GM06990 (cell line): ENCODE measurements around the gene DRD4.

Experiments
- DNase-seq: peaks from one replicate; pipeline ENCODE4 v3.0.0-alpha.2; 2011; ENCODE audit not compliant: insufficient read length; ENCODE audit errors: extremely low read depth
- H3K27me3 ChIP-seq: replicated peaks from 2 replicates; pipeline ENCODE4 v1.6.0; 2011; ENCODE audit warnings: low read length; ENCODE audit not compliant: control insufficient read depth, insufficient read depth
- H3K36me3 ChIP-seq: 2 replicates; pipeline ENCODE4 v1.5.1; 2011; ENCODE audit warnings: low read length; ENCODE audit not compliant: control insufficient read depth, insufficient read depth
- H3K4me3 ChIP-seq: replicated peaks from 2 replicates; pipeline ENCODE4 v1.5.1; 2011; ENCODE audit warnings: low read depth, mild to moderate bottlenecking, control low read depth, low read length
- TF ChIP-seq, protein P1 (sequence below): IDR thresholded peaks from 2 replicates; pipeline ENCODE4 v1.5.1; 2011; ENCODE audit warnings: low read length, control low read depth, mild to moderate bottlenecking, inconsistent platforms; ENCODE audit not compliant: insufficient read depth, poor library complexity, severe bottlenecking

The DRD4 gene

DNA sequence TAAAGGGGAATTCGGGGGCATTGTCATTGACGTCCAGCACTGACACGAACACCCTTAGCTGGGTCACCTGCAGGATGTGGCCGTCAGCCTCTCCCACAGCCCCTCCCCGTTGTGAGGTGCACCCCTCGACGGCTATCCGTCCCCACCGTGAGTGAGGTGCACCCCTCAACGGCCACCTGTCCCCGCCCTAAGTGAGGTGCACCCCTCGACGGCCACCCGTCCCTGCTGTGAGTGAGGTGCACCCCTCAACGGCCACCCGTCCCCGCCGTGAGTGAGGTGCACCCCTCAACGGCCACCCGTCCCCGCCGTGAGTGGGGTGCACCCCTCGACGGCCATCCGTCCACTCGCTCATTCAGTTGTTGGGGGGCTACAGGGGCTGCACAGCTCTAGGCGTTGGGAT is 15.2 kb upstream of the DRD4 start:
- no peaks in the 10 kb centered on the region for H3K27me3 ChIP-seq
- no peak for DNase-seq
- TF ChIP-seq, protein P1, sequence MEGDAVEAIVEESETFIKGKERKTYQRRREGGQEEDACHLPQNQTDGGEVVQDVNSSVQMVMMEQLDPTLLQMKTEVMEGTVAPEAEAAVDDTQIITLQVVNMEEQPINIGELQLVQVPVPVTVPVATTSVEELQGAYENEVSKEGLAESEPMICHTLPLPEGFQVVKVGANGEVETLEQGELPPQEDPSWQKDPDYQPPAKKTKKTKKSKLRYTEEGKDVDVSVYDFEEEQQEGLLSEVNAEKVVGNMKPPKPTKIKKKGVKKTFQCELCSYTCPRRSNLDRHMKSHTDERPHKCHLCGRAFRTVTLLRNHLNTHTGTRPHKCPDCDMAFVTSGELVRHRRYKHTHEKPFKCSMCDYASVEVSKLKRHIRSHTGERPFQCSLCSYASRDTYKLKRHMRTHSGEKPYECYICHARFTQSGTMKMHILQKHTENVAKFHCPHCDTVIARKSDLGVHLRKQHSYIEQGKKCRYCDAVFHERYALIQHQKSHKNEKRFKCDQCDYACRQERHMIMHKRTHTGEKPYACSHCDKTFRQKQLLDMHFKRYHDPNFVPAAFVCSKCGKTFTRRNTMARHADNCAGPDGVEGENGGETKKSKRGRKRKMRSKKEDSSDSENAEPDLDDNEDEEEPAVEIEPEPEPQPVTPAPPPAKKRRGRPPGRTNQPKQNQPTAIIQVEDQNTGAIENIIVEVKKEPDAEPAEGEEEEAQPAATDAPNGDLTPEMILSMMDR: no peak
- no peak overlapping the region for H3K4me3 ChIP-seq
- no peaks in the 10 kb centered on the region; the same call in 1 of the 2 replicates for H3K36me3 ChIP-seq

DNA sequence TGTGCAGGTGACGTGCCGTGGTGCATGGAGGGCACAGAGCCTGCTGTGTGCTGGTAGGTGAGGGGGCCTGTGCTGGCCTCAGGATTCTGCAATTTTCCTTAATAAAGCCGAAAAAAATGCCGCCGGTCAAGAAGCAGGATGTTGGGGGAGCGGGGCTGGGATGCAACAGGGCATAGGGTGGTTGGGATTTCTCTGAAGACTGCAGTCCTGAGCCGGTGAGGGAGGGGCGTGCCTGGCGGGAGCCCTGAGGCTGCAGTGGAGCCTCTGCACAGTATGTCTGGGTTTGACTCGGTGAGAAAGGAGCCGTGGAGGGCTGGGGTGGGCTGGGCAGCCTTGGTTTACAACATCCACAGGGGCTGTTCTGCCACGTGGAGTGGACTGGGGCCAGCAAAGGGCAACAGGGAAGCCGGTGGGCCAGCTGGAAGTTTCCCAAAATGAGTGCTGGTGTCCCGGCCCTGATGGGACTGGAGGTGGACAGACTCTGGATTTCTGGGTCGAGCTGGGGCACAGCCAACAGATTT is 13.7 kb upstream of the DRD4 start:
- no peaks in the 10 kb centered on the region for H3K36me3 ChIP-seq

DNA sequence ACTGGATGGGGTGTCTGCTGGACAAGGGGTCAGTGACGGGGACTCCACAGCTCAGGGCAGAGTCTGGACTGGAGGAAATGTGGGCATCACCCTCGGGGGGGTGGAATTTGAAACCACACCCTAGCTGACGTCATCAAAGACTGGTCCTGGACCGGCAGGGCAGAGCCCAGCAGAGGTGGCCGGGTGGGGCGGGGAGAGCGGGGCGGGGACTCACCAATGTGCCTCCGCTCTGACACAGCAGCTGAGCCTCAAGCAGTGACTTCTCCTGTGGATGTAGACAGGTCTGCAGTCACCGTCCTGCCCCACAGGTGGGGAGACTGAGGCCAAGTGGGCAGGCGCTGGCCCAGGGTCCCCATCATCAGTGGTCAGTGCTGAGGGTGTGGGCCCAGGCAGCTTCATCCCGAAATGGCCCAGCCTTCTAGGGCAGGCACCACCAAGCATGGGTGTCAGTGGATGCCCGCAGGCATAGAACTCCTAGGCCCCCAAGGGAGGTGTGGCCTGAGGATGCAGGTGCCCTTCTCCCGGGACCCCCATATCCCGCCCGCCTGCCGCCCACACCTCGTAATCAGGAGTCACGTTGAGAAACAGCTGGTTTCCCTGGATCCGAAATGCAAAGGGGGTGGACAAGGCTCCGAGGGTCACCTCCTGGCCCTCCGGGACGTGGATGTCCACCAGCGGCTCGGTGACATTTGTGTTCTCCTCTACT is 12.9 kb upstream of the DRD4 start:
- Histone ChIP-seq H3K4me3 (no peak overlapping the region), H3K27me3 (no peaks in the 10 kb centered on the region), H3K36me3 (no peaks in the 10 kb centered on the region)
- TF ChIP-seq, protein P1: no peak
- DNase-seq: no peak

More for the DNA sequence above, 13.7 kb upstream of the DRD4 start:
- Histone ChIP-seq H3K27me3 (no peaks in the 10 kb centered on the region), H3K4me3 (no peak overlapping the region)
- TF ChIP-seq, protein P1: no peak
- DNase-seq: no peak

DNA sequence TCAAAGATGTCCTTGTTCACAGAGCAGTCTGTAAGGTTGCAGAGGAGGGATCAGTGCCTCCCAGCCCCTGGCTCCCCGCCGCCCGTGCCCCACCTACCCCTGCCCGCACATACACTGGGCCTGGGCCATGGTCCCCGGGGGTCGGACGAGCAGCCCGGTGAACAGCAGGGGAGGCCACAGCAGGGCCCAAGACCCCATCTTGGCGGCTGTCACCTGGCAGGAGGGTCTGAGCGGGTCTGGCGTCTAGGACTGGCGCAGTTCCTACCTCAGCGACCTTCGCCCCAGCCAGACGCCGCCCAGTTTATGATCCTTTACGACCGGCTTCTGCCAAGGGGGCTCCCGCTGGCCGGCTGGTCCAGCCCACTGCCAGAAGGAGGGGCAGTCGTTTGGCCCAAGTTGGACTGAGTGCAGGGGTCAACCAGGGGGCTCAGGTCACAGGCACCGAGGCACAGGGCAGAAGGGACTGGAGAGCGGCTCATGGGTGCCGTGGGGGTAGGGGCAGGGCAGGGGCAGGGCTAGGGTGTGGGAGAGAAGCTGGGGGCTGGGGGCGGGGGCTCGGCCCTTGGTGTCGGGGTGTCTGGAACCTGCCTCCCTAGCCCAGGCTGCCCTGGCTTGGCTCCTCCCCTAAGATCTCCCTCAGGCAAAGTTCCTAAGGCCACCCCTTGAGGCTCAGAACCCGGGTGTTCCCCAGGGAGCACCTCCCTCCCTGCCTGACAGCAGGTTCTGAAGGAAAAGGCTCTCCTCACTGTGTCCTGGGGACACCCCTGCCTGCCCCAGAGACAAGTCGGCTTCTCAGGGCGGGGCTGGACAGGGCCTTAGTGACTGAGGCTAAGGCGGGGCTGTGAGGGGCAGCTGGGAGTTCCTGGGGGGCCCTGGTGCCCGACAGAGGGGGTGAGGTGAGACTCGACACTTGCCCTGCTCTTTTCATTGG is 12.1 kb upstream of the DRD4 start, which contains the start of gene CDHR5:
CDHR5 (minus strand) TSS at position 251 of the 931 bp plus-strand sequence; CDS start at position 198, 53 bp downstream.
- TF ChIP-seq, protein P1: no peak
- DNase-seq: no peak
- Histone ChIP-seq H3K36me3 (no peaks in the 10 kb centered on the region), H3K4me3 (no peak within 1 kb of the TSS), H3K27me3 (no peaks in the 10 kb centered on the region)

DNA sequence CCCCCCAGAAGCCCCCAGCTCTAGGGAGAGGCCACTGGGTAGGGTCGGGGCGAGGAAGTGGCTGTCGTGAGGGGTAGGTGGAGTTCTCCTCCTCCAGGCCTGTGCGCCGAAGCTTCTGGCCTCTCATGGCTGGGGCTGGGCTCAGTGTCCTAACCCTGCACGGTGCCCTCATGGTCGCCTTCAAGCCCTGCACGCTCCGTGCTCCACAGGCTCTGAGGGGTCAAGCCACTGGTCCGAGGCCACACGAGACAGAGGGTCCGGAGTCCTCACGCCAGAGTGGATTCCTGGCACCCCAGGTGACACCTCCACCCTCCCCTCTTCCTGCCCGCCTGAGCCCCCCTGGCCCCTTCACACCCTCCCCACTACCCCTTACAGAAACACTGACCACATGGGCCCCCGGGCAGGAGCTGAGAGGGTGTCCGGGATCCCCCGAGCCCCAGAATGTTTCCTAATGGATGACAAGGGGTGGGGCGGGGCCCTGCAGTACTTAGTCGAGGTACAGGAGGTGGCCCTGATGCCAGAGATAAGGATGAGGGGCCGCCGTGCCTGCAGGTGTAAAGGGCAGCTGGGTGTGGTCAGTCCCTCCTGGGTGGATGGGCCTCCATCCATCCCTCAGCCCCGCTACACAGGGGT is 11.3 kb upstream of the DRD4 start:
- Histone ChIP-seq H3K4me3 (no peak overlapping the region), H3K36me3 (no peaks in the 10 kb centered on the region), H3K27me3 (no peaks in the 10 kb centered on the region)
- TF ChIP-seq, protein P1: no peak
- no peak for DNase-seq
